HUES64 (cell line): ENCODE data around the gene LRG1.

Experiments
- H3K27ac ChIP-seq: 2 replicates; pipeline ENCODE4 v1.7.0; 2013; ENCODE audit warnings: low read depth, low read length, inconsistent platforms
- H3K27me3 ChIP-seq: 2 replicates; pipeline ENCODE4 v1.6.1; 2013; ENCODE audit warnings: mild to moderate bottlenecking, low read length; ENCODE audit not compliant: insufficient read depth
- H3K36me3 ChIP-seq: 2 replicates; pipeline ENCODE4 v1.6.1; 2013; ENCODE audit warnings: mild to moderate bottlenecking, low read length; ENCODE audit not compliant: insufficient read depth
- H3K4me1 ChIP-seq: 2 replicates; pipeline ENCODE4 v1.6.1; 2013; ENCODE audit warnings: mild to moderate bottlenecking, low read length, moderate library complexity; ENCODE audit not compliant: insufficient read depth
- H3K4me3 ChIP-seq: 2 replicates; pipeline ENCODE4 v1.5.1; 2013; ENCODE audit warnings: mild to moderate bottlenecking, low read length, moderate library complexity
- H3K9ac ChIP-seq: 2 replicates; pipeline ENCODE4 v1.6.1; 2013; ENCODE audit warnings: mild to moderate bottlenecking, low read depth, low read length
- H3K9me3 ChIP-seq: 2 replicates; pipeline ENCODE4 v1.6.1; 2013; ENCODE audit warnings: low read depth, low read length; ENCODE audit not compliant: insufficient read depth
- WGBS: fragments of 150-250, 120-280 bp; methylation state at CpG from one replicate; pipeline ENCODE4 v1.1.7; 2013; ENCODE audit warnings: missing lambda C conversion rate; 5-methylcytosine and 5-hydroxymethylcytosine counted together

Gene LRG1

GRCh38 chr19:4522291-4523002 is 17.4 kb downstream of the LRG1 start:
- Histone ChIP-seq H3K27me3 (0 out of 2 replicates have a peak, but pooled peaks cover 6% of the 10 kb centered on the region), H3K27ac (no peak overlapping the region), H3K36me3 (no peaks in the 10 kb centered on the region), H3K4me3 (no peak overlapping the region), H3K9me3 (no peaks in the 10 kb centered on the region), H3K4me1 (no peaks in the 10 kb centered on the region), H3K9ac (no peak overlapping the region)
- WGBS, result 93% methylated on average over 15 of the region's 15 CpGs

- H3K27ac ChIP-seq, result no peak overlapping the region
- H3K36me3 ChIP-seq, result no peaks in the 10 kb centered on the region
- H3K9ac ChIP-seq, result no peak overlapping the region
- H3K27me3 ChIP-seq, result 0 out of 2 replicates have a peak, but pooled peaks cover 6% of the 10 kb centered on the region
- H3K9me3 ChIP-seq, result no peaks in the 10 kb centered on the region
- H3K4me3 ChIP-seq, result no peak overlapping the region
- H3K4me1 ChIP-seq, result no peaks in the 10 kb centered on the region
- whole genome bisulfite sequencing, result 90% methylated on average over 5 of the region's 5 CpGs
These were observed 18.0 kb downstream of the LRG1 start for GRCh38 chr19:4521888-4522242.

DNA sequence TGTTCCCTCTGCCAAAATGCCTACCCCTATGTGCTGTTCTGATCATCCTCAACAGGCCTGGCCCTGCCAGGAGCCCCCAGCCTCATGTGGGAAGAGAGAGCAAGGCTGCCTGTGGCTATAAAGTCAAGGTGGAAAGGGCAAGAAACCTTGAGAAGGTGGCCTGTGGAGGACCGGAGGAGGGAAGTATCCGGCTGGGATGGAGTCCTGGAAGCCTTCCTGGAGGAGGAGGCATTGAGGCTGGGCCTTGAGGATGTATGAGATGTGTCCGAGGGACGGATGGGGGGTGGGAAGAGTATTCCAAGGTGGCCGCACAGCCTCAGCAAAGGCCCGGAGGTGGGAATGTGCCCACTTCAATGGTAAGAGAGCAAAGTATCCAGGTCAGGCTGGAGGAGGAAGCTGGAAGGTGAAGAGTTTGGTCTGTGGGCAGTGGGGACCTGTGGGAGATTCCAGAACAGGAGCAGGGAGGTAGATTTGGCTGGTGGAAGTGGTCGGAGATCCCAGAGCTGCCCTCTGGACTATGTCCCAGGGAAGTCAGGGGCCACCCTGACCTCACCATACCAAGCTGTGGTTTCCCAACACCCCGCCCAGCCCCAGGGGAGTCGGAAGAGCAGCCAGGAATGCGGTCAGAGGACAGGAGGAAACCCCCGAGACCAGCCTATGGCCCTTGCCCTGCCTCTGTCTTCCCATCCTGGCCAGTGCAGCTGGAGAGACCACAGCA is 18.5 kb downstream of the LRG1 start:
- Histone ChIP-seq H3K4me1 (no peaks in the 10 kb centered on the region), H3K9ac (no peak overlapping the region), H3K4me3 (no peak overlapping the region), H3K9me3 (no peaks in the 10 kb centered on the region), H3K27me3 (0 out of 2 replicates have a peak, but pooled peaks cover 7% of the 10 kb centered on the region), H3K27ac (no peak overlapping the region), H3K36me3 (no peaks in the 10 kb centered on the region)
- WGBS, result 88% methylated on average over 11 of the region's 11 CpGs

DNA sequence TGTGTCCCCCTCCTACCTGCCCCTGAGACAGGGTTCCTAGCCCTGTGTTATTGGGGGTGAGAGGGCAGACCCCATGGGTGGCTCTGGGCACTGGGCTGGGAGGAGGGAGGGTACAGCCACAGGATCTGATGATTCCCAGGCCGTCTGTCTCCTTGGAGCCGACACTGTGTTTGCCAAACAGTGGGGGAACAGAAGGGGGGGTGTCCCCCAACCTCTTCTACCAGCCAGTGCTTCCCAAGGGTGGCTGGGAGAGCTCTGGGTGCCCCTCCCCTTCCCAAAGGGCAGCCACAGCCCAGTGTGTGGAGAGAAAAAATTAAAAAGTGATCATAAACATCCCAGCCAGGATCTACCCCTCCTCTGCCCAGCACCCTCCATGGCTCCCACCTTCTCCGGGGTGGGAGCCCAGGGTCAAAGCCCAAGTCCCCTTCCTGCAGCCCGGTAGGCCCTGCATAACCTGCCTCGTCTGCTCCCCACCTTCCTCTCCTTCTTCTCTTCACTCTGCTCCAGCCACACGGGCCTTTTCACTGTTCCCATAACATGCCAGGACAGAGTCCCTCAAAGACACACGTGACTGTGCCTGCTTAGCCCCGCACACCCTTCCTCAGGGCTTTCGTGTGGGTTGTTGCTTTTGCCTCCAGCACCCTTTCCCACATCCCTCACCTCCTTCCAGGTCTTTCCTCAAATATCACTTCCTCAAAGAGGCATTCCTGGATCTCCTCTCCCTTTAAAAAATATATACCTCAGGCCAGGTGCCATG is 20.1 kb downstream of the LRG1 start:
- no peak overlapping the region for H3K9ac ChIP-seq
- H3K4me1 ChIP-seq, result no peaks in the 10 kb centered on the region
- H3K4me3 ChIP-seq, result no peak overlapping the region
- no peak overlapping the region for H3K27ac ChIP-seq
- no peaks in the 10 kb centered on the region for H3K36me3 ChIP-seq
- H3K9me3 ChIP-seq, result no peaks in the 10 kb centered on the region
- 86% methylated on average over 7 of the region's 9 CpGs for WGBS
- H3K27me3 ChIP-seq, result 0 out of 2 replicates have a peak, but pooled peaks cover 8% of the 10 kb centered on the region

DNA sequence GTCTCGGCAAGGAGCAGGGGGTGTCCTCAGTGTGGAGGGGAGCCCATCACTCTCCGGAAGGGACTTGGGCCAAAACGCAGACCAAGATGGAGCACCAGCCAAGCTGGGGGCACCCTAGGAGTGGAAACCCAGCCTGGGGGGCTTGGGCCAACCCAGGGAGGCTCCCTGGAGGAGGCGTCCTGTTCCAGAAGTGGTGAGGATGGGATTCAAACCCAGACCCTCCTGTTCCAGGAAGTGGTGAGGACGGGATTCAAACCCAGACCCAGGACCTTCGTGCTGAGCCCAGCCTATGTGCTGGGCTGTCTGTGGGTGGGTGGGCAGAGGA is 20.7 kb downstream of the LRG1 start:
- Histone ChIP-seq H3K9ac (no peak overlapping the region), H3K36me3 (no peaks in the 10 kb centered on the region), H3K27me3 (0 out of 2 replicates have a peak, but pooled peaks cover 8% of the 10 kb centered on the region), H3K4me3 (no peak overlapping the region), H3K4me1 (no peaks in the 10 kb centered on the region), H3K9me3 (no peaks in the 10 kb centered on the region), H3K27ac (no peak overlapping the region)
- WGBS, result 92% methylated on average over 6 of the region's 6 CpGs

DNA sequence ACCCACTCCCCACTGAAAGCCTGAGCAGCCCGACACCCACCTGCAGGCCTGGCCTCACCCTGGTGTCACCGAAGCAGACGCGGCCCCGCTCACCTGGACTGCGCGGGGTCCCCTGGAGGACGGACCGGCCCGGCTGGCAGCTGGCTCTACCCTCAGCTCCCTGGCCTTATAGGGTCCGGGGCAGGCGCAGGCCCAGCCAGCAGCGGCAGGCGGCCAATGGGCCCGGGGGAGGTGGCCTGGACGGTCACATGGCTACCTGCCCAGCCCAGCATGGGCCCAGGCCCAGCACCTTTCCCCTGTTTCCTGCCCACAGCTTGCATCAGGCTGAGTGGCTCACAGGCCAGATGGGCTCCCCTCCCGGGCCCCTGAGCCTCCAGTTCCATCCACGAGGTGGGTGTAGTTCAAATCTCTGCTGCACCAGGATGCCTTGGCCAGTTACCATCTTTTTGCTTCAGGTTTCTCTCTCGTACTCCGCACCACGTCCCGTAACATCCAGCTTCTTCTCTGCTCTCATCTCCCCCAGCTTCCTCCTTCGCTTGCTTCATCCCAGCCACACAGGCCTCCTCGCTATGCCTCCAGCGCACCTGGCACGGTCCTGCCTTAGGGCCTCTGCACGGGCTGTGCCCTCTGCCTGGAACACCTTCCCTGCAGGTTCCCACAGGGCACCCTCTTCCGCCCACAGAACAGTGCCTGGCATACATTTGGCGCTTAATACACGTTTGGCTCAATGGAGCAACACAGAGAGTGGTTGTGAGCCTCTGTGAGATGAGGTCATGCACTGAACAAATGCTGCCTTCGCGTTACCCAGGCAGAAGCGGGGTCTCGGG is 21.3 kb downstream of the LRG1 start, which contains the start of gene PLIN4:
TSS of gene PLIN4 (minus strand) at position 142 of the 827 bp plus-strand sequence. CDS start 214 bp downstream, outside the sequence.
- Histone ChIP-seq H3K9ac (no peak within 1 kb of the TSS), H3K4me1 (no peaks in the 10 kb centered on the region), H3K4me3 (no peak within 1 kb of the TSS), H3K27me3 (peaks cover 11% of the 10 kb centered on the region; the same call in 1 of the 2 replicates), H3K36me3 (no peaks in the 10 kb centered on the region), H3K27ac (no peak within 1 kb of the TSS), H3K9me3 (no peaks in the 10 kb centered on the region)
- 89% methylated on average over 34 of the region's 34 CpGs for WGBS

- WGBS, result 92% methylated on average over 24 of the region's 24 CpGs
- H3K4me1 ChIP-seq, result no peaks in the 10 kb centered on the region
- no peak overlapping the region for H3K27ac ChIP-seq
- H3K9ac ChIP-seq, result no peak overlapping the region
- peaks cover 14% of the 10 kb centered on the region; the same call in 1 of the 2 replicates for H3K27me3 ChIP-seq
- no peaks in the 10 kb centered on the region for H3K9me3 ChIP-seq
- H3K4me3 ChIP-seq, result no peak overlapping the region
- no peaks in the 10 kb centered on the region for H3K36me3 ChIP-seq
These were observed 22.3 kb downstream of the LRG1 start for GRCh38 chr19:4517451-4518057.

- no peak overlapping the region for H3K27ac ChIP-seq
- H3K36me3 ChIP-seq, result no peaks in the 10 kb centered on the region
- no peaks in the 10 kb centered on the region for H3K4me1 ChIP-seq
- H3K4me3 ChIP-seq, result no peak overlapping the region
- no peaks in the 10 kb centered on the region for H3K9me3 ChIP-seq
- WGBS, result 83% methylated on average over 8 of the region's 8 CpGs
- H3K9ac ChIP-seq, result no peak overlapping the region
- peaks cover 19% of the 10 kb centered on the region; the same call in 1 of the 2 replicates for H3K27me3 ChIP-seq
These were observed 22.9 kb downstream of the LRG1 start for GRCh38 chr19:4516939-4517300.

GRCh38 chr19:4516199-4516938 is 23.5 kb downstream of the LRG1 start:
- 80% methylated on average over 14 of the region's 14 CpGs for WGBS
- Histone ChIP-seq H3K9ac (no peak overlapping the region), H3K27ac (no peak overlapping the region)

DNA sequence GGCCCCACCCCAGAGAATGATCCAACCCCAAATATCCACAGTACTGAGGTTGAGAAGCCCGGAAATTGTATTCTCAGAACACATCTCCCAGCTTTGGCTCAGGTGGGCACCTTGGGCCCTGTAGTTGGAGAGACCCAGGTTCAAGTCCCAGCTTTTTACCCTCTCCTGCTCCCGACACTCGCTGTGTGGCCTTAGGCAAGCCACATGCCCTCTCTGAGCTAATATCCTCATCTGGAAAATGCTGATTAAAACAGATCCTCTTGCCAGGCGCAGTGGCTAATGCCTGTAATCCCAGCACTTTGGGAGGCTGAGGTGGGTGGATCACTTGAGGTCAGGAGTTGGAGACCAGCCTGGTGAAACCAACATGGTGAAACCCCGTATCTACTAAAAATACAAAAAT is 24.1 kb downstream of the LRG1 start:
- Histone ChIP-seq H3K4me1 (no peaks in the 10 kb centered on the region), H3K27ac (no peak overlapping the region), H3K36me3 (no peaks in the 10 kb centered on the region), H3K9me3 (no peaks in the 10 kb centered on the region), H3K4me3 (no peak overlapping the region), H3K27me3 (peaks cover 24% of the 10 kb centered on the region), H3K9ac (no peak overlapping the region)
- WGBS, result 91% methylated on average over 5 of the region's 5 CpGs

More at GRCh38 chr19:4516199-4516938, 23.5 kb downstream of the LRG1 start:
- no peaks in the 10 kb centered on the region for H3K4me1 ChIP-seq
- no peaks in the 10 kb centered on the region for H3K36me3 ChIP-seq
- no peaks in the 10 kb centered on the region for H3K9me3 ChIP-seq
- H3K4me3 ChIP-seq, result no peak overlapping the region
- H3K27me3 ChIP-seq, result peaks cover 24% of the 10 kb centered on the region
